HepG2 (cell line): ENCODE results near the gene P2RX2. TPM values are rescaled to one million over a fixed set of nuclear protein-coding genes. Genes with fewer than 3 reads are reported as not detected.
A peak's percentile ranks its signal among the peaks of the same experiment; 100 is the strongest.

ENCODE experiments used
- ATAC-seq: fragments of 200-7000 bp; cut with Tn5 transposase; 3 replicates; pipeline ENCODE4 v1.9.1; 2020; ENCODE audit warnings: mild to moderate bottlenecking, moderate library complexity
- BruUV-seq: library from RNA; stranded (reverse); fragments of 400-500 nt; replicated peaks from 2 replicates; lab custom pipeline; 2021; lab: Mats Ljungman, UMichigan
- CTCF ChIA-PET: fragments of 300-600 bp; formaldehyde crosslinking; extraction: SDS; loops from one replicate; lab custom pipeline; 2021; ENCODE audit warnings: low total read pairs, inconsistent platforms, low intra/inter-chr PET ratio; lab: Yijun Ruan, JAX
- POLR2A ChIA-PET: fragments of 350-600 bp; sonication (Branson Sonifier 250); formaldehyde crosslinking; loops from one replicate; lab custom pipeline; 2020; ENCODE audit warnings: antibody characterized with exemption, inconsistent platforms; lab: Yijun Ruan, JAX
- DNase-seq: peaks from one replicate; pipeline ENCODE4 v3.0.0-alpha.2; 2015; ENCODE audit warnings: low spot score
- FAIRE-seq: peaks from 3 replicates; lab custom pipeline; 2011; peaks lifted over from hg19 to GRCh38; lab: Jason Lieb, UNC
- H2AFZ ChIP-seq: one replicate; pipeline ENCODE4 v1.6.1; 2011; ENCODE audit warnings: low read length, inconsistent platforms
- H3K27ac ChIP-seq: fragments of 300-600 bp; 3 replicates; pipeline ENCODE4 v1.8.0; 2011; ENCODE audit warnings: mixed run types, mild to moderate bottlenecking, mixed read lengths, low read length, inconsistent platforms; ENCODE audit not compliant: insufficient read depth; ENCODE audit errors: extremely low read length
- H3K27me3 ChIP-seq, 2 experiments: fragments of 200-600 bp in 1 of 2; 2 replicates in 1 of 2; 3 replicates in 1 of 2; pipeline versions ENCODE4 v1.6.0 to v1.8.0; 2011; ENCODE audit warnings: low read length in 2 of 2, mild to moderate bottlenecking in 2 of 2, moderate library complexity in 2 of 2, inconsistent platforms in 1 of 2; ENCODE audit not compliant: insufficient read depth in 2 of 2, control insufficient read depth in 1 of 2
- H3K36me3 ChIP-seq, 2 experiments: fragments of 200-600 bp in 1 of 2; replicated peaks in 1 of 2; 2 replicates in 1 of 2; 3 replicates in 1 of 2; pipeline versions ENCODE4 v1.5.1 to v1.8.0; 2011; ENCODE audit warnings: low read length in 2 of 2, inconsistent platforms in 1 of 2; ENCODE audit not compliant: insufficient read depth in 2 of 2, control insufficient read depth in 1 of 2
- H3K4me1 ChIP-seq: 2 replicates; pipeline ENCODE4 v1.5.1; 2012; ENCODE audit warnings: low read length, inconsistent platforms; ENCODE audit not compliant: insufficient read depth
- H3K4me2 ChIP-seq: 2 replicates; pipeline ENCODE4 v1.6.0; 2011; ENCODE audit warnings: low read depth, low read length, inconsistent platforms
- H3K4me3 ChIP-seq, 3 experiments: fragments of 200-600 bp in 1 of 3; sonication (generic), shearing (Covaris generic) in 1 of 3; replicated peaks in 1 of 3; 2 replicates each; pipeline ENCODE4 v1.5.1; 2011 to 2016; ENCODE audit warnings: low read length in 3 of 3, inconsistent platforms in 2 of 3, low read depth in 2 of 3, mild to moderate bottlenecking in 2 of 3, control low read depth in 1 of 3, mixed read lengths in 1 of 3; ENCODE audit not compliant: insufficient read depth in 1 of 3
- H3K79me2 ChIP-seq: one replicate; pipeline ENCODE4 v1.6.1; 2011; ENCODE audit warnings: low read length, inconsistent platforms; ENCODE audit not compliant: insufficient read depth
- H3K9ac ChIP-seq: 2 replicates; pipeline ENCODE4 v1.6.0; 2011; ENCODE audit warnings: mild to moderate bottlenecking, low read depth, low read length, inconsistent platforms; ENCODE audit not compliant: insufficient read depth
- H3K9me3 ChIP-seq: 2 replicates; pipeline ENCODE4 v1.5.1; 2012; ENCODE audit warnings: mild to moderate bottlenecking, low read length
- H4K20me1 ChIP-seq: 2 replicates; pipeline ENCODE4 v1.6.0; 2011; ENCODE audit warnings: inconsistent platforms, mild to moderate bottlenecking, low read length, moderate library complexity; ENCODE audit not compliant: insufficient read depth
- AGO2 ChIP-seq: fragments of 200-400 bp; formaldehyde crosslinking; optimal IDR thresholded peaks from 2 replicates; pipeline ENCODE3; 2017; ENCODE audit warnings: mild to moderate bottlenecking, low read depth, low read length, moderate library complexity
- ELF1 ChIP-seq: sonication (generic); formaldehyde crosslinking; IDR thresholded peaks from 2 replicates; pipeline ENCODE4 v1.4.0; 2020; ENCODE audit warnings: missing genetic modification reagents
- FLYWCH1 ChIP-seq: sonication (generic); formaldehyde crosslinking; IDR thresholded peaks from 2 replicates; pipeline ENCODE4 v1.8.1; 2023; ENCODE audit warnings: mild to moderate bottlenecking, missing genetic modification reagents
- MEIS2 ChIP-seq: sonication (generic); formaldehyde crosslinking; IDR thresholded peaks from 2 replicates; pipeline ENCODE4 v1.9.0; 2021; ENCODE audit warnings: mild to moderate bottlenecking, missing genetic modification reagents
- PLRG1 ChIP-seq: fragments of 450-650 bp; conservative IDR thresholded peaks from 2 replicates; pipeline ENCODE4 v1.6.1; 2016
- RBM22 ChIP-seq: fragments of 200-400 bp; formaldehyde crosslinking; optimal IDR thresholded peaks from 2 replicates; pipeline ENCODE3; 2017; ENCODE audit warnings: mild to moderate bottlenecking, low read length, moderate library complexity
- WGBS: methylation state at CpG from one replicate; pipeline ENCODE4 v1.1.6; 2017; ENCODE audit warnings: low lambda C conversion rate; 5-methylcytosine and 5-hydroxymethylcytosine counted together
- in situ Hi-C: cut with HindIII; loops from 2 replicates; pipeline ENCODE4 v1.10.0; 2017; ENCODE audit warnings: low pct_unique_long_range_greater_than_20kb; ENCODE audit not compliant: extremely low pct_ligation_motif_present
- intact Hi-C: fragments of 100-400 bp; cut with micrococcal nuclease; formaldehyde crosslinking; loops from one replicate; pipeline ENCODE4 v1.10.0; 2022; ENCODE audit not compliant: unreplicated experiment
- polyA plus RNA-seq, 8 experiments: library from polyadenylated mRNA; depleted of rRNA in 3 of 8; stranded (reverse) in 7 of 8; unstranded in 1 of 8; fragments of >200 nt; fragmentation: Illumina TruSeq in 4 of 8; extraction: Trizol in 4 of 8; gene quantifications; 2 replicates each; pipeline versions ENCODE4 v1.2.1 to v1.2.3, GENCODE V29; 2011 to 2016; ENCODE audit warnings: low read depth in 4 of 8, missing spikeins in 1 of 8, mixed read lengths in 1 of 8; ENCODE audit not compliant: insufficient read depth in 1 of 8
- total RNA-seq, 5 experiments: library from RNA; depleted of rRNA; stranded (reverse); fragments of >200 nt; fragmentation: Illumina TruSeq; extraction: Trizol; gene quantifications; 2 replicates each; pipeline ENCODE4 v1.2.3, GENCODE V29; 2016; ENCODE audit warnings: low read depth in 1 of 5
- TF ChIP-seq, protein P1 (sequence below): sonication (generic); formaldehyde crosslinking; IDR thresholded peaks from 2 replicates; pipeline ENCODE4 v1.5.1; 2020; ENCODE audit warnings: mild to moderate bottlenecking, missing genetic modification reagents, moderate library complexity
- TF ChIP-seq, protein P2 (sequence below): sonication (generic); formaldehyde crosslinking; IDR thresholded peaks from 2 replicates; pipeline ENCODE4 v1.5.0; 2020; ENCODE audit warnings: mild to moderate bottlenecking, missing genetic modification reagents, moderate library complexity
- TF ChIP-seq, protein P3 (sequence below): fragments of 450-650 bp; IDR thresholded peaks from 2 replicates; pipeline ENCODE4 v1.6.1; 2016

The P2RX2 gene
- total and polyA plus RNA-seq, 2 of the 13 experiments (the other 11 are each of a cell fraction or from before 2014, with no cell fraction given) = not detected

DNA sequence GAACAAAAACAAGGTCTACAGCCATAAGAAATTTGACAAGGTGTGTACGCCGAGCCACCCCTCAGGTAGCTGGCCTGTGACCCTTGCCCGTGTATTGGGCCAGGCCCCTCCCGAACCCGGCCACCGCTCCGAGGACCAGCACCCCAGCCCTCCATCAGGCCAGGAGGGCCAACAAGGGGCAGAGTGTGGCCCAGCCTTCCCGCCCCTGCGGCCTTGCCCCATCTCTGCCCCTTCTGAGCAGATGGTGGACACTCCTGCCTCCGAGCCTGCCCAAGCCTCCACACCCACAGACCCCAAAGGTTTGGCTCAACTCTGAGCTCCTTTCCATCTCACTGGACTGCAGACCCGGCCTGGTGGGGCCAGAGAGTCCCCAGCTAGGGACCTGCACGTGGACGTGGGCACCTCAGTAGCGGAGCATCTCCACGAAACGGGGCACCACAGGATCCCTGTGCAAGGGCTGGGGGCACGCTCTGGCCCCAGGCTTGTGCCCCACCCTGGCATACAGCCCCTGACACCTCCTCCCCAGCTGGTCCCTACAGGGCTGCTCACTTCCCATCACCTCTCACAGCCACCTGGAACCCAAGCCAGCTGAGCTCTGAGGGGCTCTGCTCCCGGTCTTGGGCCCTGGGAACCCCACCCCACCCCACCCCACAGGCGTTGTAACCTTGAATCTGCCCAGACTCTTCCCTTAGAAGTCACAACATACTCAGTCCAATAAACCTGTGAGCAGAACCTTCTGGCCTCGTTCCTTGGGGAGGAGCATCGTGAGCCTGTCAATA lies 3.3 kb downstream of the P2RX2 start:
- Histone ChIP-seq H4K20me1 (no peaks in the 10 kb centered on the region; the same call in 1 of the 2 replicates), H3K4me1 (peaks cover 10% of the 10 kb centered on the region), H3K9ac (no peak overlapping the region), H3K79me2 (no peaks in the 10 kb centered on the region), H3K4me2 (no peak overlapping the region), H2AFZ (no peak overlapping the region), H3K9me3 (peaks cover 10% of the 10 kb centered on the region), H3K36me3 (peaks cover 7 to 17% of the 10 kb centered on the region in 2 experiments; a peak in 3 of 5 replicates), H3K27ac (no peak overlapping the region), H3K4me3 (no peak overlapping the region), H3K27me3 (no peaks in the 10 kb centered on the region)
- POLR2A ChIA-PET = no interaction called here
- ATAC-seq (no peak), FAIRE-seq (no peak), DNase-seq (no peak)
- CTCF ChIA-PET = no interaction called here
- WGBS = 81% methylated on average over 7 of the region's 21 CpGs
- intact Hi-C loops = no loop called here
- BruUV-seq = TSS peak; percentile 39
- in situ Hi-C loops = no loop called here
- TF ChIP-seq FLYWCH1 = no peak
- TF ChIP-seq PLRG1 = no peak
- peak; percentile 88 for TF ChIP-seq AGO2
- TF ChIP-seq ELF1 (CRISPR knock-in tag) = no peak

DNA sequence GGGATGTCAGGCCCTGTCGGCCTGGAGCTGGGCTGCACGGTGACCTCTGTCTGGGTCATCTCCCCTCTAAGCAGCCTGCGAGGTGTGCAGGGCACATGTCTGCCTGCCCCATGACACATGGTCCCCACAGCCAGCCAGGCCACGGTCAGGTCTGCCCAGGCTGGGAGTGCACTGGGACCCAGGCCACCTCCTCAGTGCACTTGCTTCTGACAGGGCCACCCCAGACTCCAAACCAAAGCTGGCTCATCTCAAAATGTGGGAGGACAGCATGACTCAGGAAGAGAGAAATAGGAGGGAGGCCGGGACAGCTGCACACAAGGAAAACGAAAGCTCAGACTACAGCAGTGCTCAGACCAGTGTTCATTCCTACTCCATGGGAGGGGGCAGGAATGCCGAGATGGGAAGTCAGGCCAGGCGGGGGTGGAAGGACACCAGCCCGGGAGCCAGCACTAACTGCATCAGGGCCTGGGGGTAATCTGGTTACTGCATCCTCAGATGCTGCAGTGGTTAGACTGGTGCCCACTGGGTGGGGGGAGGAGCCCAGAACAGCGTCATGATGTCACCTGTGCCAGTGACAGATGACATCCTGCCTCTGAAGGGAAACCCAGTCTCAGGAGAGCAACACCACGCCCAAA lies 4.0 kb downstream of the P2RX2 start:
- Histone ChIP-seq H3K4me3 (no peak overlapping the region), H3K4me2 (no peak overlapping the region), H3K36me3 (peaks cover 7 to 20% of the 10 kb centered on the region in 2 experiments; a peak in 3 of 5 replicates), H3K9ac (no peak overlapping the region), H3K9me3 (peaks cover 3% of the 10 kb centered on the region), H2AFZ (no peak overlapping the region), H4K20me1 (no peaks in the 10 kb centered on the region; the same call in 1 of the 2 replicates), H3K4me1 (peaks cover 10% of the 10 kb centered on the region), H3K27ac (no peak overlapping the region), H3K27me3 (no peaks in the 10 kb centered on the region), H3K79me2 (no peaks in the 10 kb centered on the region)
- ATAC-seq (peak; percentile 15), FAIRE-seq (no peak), DNase-seq (no peak)
- ChIA-PET POLR2A (no interaction called here), CTCF (no interaction called here)
- 54% methylated on average over 9 of the region's 11 CpGs for WGBS
- BruUV-seq = no TSS peak
- intact Hi-C loops = no loop called here
- in situ Hi-C loops = no loop called here
- TF ChIP-seq, protein P1, sequence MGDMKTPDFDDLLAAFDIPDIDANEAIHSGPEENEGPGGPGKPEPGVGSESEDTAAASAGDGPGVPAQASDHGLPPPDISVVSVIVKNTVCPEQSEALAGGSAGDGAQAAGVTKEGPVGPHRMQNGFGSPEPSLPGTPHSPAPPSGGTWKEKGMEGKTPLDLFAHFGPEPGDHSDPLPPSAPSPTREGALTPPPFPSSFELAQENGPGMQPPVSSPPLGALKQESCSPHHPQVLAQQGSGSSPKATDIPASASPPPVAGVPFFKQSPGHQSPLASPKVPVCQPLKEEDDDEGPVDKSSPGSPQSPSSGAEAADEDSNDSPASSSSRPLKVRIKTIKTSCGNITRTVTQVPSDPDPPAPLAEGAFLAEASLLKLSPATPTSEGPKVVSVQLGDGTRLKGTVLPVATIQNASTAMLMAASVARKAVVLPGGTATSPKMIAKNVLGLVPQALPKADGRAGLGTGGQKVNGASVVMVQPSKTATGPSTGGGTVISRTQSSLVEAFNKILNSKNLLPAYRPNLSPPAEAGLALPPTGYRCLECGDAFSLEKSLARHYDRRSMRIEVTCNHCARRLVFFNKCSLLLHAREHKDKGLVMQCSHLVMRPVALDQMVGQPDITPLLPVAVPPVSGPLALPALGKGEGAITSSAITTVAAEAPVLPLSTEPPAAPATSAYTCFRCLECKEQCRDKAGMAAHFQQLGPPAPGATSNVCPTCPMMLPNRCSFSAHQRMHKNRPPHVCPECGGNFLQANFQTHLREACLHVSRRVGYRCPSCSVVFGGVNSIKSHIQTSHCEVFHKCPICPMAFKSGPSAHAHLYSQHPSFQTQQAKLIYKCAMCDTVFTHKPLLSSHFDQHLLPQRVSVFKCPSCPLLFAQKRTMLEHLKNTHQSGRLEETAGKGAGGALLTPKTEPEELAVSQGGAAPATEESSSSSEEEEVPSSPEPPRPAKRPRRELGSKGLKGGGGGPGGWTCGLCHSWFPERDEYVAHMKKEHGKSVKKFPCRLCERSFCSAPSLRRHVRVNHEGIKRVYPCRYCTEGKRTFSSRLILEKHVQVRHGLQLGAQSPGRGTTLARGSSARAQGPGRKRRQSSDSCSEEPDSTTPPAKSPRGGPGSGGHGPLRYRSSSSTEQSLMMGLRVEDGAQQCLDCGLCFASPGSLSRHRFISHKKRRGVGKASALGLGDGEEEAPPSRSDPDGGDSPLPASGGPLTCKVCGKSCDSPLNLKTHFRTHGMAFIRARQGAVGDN (CRISPR knock-in tag) = peak; percentile 37; the same call in 1 of the 2 replicates
- TF ChIP-seq RBM22 = peak; percentile 31
- no peak for TF ChIP-seq MEIS2
- TF ChIP-seq, protein P2, sequence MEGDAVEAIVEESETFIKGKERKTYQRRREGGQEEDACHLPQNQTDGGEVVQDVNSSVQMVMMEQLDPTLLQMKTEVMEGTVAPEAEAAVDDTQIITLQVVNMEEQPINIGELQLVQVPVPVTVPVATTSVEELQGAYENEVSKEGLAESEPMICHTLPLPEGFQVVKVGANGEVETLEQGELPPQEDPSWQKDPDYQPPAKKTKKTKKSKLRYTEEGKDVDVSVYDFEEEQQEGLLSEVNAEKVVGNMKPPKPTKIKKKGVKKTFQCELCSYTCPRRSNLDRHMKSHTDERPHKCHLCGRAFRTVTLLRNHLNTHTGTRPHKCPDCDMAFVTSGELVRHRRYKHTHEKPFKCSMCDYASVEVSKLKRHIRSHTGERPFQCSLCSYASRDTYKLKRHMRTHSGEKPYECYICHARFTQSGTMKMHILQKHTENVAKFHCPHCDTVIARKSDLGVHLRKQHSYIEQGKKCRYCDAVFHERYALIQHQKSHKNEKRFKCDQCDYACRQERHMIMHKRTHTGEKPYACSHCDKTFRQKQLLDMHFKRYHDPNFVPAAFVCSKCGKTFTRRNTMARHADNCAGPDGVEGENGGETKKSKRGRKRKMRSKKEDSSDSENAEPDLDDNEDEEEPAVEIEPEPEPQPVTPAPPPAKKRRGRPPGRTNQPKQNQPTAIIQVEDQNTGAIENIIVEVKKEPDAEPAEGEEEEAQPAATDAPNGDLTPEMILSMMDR (CRISPR knock-in tag) = no peak
- TF ChIP-seq, protein P3, sequence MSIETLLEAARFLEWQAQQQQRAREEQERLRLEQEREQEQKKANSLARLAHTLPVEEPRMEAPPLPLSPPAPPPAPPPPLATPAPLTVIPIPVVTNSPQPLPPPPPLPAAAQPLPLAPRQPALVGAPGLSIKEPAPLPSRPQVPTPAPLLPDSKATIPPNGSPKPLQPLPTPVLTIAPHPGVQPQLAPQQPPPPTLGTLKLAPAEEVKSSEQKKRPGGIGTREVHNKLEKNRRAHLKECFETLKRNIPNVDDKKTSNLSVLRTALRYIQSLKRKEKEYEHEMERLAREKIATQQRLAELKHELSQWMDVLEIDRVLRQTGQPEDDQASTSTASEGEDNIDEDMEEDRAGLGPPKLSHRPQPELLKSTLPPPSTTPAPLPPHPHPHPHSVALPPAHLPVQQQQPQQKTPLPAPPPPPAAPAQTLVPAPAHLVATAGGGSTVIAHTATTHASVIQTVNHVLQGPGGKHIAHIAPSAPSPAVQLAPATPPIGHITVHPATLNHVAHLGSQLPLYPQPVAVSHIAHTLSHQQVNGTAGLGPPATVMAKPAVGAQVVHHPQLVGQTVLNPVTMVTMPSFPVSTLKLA = peak; percentile 80
